ENCODE data around the gene NPPC.
"Not testable (repeated sequence)": the region's sequence is repeated elsewhere in the genome, so short reads cannot be mapped to it uniquely, and the experiment has no call there.

The NPPC gene, protein sequence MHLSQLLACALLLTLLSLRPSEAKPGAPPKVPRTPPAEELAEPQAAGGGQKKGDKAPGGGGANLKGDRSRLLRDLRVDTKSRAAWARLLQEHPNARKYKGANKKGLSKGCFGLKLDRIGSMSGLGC

DNA sequence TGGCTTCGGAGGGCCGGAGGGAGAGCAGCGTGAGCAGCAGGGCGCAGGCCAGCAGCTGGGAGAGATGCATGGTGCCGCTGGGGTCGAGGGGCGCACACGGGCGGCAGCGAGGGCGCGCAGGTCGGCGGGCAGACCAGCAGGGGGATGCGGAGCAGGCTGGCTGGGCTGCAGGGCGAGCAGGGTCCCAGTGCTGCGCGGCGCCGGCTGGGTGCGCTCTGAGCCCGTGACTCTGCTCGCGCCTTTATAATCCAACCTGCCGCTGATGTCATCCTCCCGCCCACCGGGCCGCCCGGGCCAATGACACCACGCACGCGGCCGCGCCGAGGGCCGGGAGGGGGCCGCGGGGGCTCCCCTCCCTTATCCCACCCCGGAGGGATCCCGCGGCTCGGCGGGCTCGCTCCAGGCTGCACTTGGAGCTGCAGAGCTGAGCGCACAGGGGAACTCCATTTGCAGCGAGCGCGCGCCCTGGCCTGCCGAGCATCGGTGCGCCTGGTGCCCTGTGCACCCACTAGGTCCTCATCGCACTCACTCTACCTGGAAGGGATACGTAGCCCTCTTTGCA lies at the start of gene NPPC:
Gene NPPC (minus strand): TSS at position 217 of the 562 bp plus-strand sequence. CDS start 147 bp downstream, at position 70.
- DNase-seq (ENCODE audit: low read depth in 2 of 2) = peak; percentile 59 to 69

DNA sequence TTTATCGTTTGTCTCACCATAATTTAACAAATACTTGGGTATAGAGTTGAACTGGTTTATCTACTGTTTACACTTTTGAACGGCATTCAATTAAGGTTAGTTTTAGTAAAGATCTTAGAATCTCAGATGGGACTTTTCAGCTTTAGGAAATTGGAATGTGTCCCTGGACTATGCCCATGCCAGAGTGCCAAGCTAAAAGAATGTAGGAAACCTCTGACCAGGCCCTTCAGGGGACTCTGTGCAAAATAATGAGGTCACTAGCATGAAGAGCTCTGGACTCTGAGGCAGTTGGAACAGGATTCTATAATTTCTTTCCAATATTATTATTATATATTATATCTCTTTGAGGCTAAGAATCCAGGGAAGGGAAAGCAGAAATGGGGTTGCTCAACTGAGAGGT lies 48.8 kb upstream of the NPPC start:
- no peak for DNase-seq (ENCODE audit: low read depth in 2 of 2)

DNA sequence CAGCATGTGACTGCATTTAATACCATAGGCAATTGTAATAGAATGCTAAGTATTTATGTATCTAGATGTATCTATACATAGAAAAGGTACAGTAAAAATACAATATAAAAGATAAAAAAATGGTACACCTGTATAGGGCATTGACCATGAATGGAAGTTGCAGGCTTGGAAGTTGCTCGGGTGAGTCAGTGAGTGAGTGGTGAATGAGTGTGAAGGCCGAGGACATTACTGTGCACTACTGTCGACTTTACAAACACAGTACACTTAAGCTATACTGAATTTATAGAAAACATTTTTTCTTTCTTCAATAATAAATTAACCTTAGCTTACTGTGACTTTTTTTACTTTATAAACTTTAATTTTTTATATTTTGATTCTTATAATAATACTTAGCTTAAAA lies 44.3 kb upstream of the NPPC start:
- DNase-seq (ENCODE audit: low read depth in 2 of 2) = no peak

DNA sequence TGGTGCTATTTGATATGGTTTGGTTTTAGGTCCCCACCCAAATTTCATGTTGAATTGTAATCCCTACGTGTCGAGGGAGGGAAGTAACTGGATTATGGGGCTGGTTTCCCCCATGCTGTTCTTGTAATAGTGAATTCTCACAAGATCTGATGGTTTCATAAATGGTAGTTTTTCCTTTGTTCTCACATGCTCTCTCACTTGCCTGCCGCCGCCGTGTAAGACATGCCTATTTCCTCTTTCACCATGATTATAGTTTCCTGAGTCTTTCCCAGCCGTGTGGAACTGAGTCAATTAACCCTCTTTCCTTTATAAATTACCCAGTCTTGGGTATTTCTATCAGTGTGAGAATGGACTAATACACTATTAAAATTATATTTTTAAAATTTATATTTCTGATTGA lies 42.6 kb upstream of the NPPC start:
- DNase-seq (ENCODE audit: low read depth in 2 of 2) = no peak

DNA sequence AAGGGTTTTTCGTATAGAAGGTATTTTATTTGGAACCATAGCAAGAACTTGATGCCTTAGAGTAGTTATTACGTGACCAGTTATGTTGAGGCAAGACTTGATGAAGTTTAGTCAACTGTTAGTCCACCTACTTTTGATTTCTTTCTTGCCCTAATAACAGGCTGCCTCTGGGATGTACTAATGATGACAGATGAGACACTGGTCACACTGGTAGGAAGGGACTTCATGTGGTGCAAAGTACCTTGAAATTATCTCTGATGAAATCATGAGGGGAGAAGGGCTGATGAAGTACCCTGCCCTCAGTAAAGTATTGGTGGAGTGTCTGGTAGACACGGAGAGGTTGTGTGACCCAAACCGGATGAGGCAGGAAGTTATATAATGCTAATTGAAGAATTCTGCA lies 40.7 kb upstream of the NPPC start:
- no peak for DNase-seq (ENCODE audit: low read depth in 2 of 2)

DNA sequence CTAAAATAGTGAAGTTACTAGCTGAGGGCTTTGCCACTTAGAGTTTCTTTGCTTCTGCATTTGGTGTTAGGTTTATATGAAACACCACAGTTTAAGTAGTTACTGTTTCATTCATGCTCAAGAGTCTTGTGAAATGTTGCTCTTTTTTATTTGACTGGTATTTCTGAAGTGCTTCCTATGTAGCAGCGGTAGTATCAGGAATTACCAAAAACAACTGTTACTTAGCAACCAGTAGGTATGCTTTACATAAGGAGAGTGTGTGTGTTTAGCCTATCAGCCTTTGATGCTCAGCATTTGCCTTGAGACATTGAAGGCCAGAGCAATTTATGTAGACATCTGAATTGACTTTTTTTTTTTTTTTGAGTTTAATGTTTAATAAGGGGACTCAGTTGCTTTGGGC lies 38.9 kb upstream of the NPPC start:
- no peak for DNase-seq (ENCODE audit: low read depth in 2 of 2)

DNA sequence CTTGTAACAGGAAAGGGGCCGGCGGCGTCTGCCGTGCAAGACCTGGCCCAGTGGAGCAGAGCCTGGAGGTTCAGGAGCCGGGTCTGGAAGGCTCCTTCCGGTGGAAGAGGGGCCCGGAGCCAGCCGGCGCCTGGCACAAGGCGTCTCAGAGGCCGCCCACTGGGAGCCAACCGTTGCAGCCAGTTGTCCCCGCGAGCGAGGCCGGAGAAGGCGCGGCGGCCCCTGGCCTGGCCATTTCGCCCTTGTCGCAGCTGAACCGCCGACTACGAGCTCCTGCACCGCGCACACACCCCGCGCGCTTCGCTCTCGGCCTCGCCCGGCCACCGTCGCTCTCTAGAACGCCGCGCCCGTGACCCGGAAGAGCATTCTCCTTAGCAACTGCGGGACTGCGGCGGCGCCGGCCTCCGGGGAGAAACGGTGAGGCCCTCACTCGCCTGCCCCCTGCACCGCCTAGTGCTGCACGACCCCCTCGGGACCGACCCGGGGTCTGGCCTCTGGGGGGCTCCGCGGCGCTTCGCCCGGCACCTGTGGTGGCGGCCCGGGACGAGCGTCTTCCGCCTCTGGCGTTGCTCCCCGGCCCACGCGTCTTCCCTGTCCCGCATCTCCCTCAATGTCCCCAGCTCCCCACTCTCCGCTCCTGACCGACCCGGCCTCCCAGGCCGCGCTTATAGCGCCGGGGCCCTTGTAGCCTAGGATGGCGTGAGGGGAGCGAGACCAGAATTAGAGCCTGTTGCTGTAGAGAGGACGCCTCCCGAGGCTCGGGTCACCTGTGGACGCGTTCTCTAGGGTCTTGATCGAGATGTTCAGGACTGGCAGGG lies 35.4 kb upstream of the NPPC start, which contains the start of gene DIS3L2:
Gene DIS3L2 (plus strand): TSS at position 365 of the 818 bp plus-strand sequence. CDS start 53,215 bp downstream, outside the sequence.
- peak; percentile 68 to 73 for DNase-seq (ENCODE audit: low read depth in 2 of 2)

DNA sequence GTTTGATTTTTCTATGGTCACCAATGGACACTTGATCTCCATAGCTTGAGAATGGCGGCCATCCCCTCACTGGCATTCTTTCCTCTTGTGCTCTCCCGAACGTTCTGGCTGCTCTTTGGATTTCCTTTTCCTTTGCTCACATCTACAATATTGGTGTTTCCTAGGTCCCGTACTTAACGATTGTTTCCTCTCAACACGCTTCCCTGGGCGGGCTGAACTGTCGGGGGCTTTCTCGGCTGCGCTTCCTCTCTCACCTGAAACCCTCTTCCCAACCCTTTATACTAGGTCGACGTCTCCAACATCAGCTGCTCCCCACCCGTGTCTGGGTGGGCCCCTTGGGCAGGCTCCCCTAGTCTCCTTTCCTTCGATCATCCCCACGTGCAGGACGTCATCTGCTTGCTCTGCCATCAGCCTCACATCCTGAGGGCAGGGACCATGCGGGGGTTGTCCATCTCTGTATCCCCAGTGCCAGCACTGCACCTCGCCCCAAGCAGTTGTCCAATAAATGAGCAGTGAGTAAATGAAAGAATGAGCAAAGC lies 34.7 kb upstream of the NPPC start:
- peak in 1 of 2 donors; percentile 3 for DNase-seq (ENCODE audit: low read depth in 2 of 2)

DNA sequence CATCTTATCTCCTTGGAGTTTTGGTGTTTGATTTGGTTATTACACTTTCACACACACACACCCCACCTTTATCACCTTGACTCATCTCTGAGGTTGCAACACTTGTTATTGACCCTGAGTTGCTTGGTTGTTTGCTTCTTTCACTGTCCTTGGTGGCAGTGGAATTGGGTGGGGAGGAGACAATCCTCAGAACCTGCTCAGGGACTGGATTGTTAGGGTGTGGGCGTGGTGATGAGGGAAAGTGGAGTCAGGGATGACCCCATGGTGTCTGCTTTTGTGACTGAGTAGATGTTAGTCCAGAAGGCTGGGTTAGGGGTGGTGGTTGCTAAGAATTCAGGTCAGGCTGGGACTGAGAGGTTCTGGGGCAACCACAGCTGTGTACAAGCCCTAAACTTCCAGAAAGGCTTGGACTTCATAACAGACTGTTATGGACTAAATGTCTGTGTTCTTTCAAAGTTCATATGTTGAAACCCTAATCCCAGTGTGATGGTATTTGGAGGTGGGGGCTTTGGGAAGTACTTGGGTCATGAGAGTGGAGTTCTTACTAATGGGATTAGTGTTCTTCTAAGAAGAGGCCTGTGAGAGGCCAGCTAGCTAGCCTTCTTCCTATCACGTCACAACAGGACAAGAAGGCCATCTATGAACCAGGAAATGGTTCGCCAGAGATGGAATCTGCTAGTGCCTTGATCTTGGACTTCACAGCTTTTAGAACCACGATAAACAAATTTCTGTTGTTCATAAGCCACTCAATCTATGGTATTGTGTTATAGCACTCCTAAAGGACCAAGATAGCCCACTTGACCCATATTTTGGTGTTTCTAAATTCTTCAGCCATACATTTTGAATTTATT lies 31.9 kb upstream of the NPPC start:
- DNase-seq (ENCODE audit: low read depth in 2 of 2) = no peak

DNA sequence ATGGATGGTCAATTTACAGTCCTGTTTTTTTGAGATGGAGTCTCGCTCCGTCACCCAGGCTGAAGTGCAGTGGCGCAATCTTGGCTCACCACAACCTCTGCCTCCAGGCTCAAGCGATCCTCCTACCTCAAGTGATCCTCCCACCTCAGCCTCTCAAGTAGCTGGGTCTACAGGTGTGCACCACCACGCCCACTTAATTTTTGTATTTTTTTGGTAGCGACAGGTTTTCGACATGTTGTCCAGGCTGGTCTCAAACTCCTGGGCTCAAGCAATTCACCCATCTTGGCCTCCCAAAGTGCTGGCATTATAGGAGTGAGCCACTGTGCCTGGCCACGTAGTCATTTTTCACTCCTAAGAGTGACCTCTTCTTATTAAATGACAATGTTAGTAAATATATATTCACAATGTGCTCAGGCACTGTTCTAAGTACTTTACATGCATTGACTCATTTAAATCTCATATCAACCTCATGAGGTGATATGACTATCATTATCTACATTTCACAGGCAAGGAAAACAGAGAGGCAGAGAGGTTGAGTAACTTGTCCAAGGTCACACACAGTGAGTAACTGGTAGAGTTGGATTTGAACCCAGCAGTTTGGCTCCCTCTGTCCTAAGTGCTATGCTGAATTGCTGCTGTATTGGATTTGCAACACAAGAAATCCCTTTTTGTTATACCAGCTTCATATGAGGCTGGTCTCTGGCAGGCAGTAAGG lies 29.7 kb upstream of the NPPC start:
- no peak for DNase-seq (ENCODE audit: low read depth in 2 of 2)

DNA sequence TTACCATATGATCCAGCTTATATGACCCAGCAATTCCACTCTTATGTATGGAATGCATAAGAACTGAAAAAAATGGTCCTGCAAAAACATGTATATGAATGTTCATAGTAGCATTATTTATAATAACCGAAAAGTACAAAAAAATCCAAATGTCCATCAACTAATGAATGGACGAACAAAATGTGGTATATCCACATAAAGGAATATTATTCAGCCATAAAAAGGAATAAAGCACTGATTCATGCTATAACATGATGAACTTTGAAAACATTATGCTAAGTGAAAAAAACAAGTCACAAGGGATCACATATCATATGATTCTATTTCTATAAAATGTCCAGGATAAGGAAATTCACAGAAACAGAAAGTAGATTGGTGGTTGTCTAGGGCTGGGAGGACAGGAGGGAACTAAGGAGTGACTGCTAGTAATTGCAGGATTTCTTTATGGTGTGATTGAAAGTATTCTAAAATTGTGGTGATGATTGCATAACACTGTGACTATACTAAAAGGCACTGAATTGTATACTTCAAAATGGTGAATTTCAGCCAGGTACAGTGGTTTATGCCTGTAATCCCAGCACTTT lies 25.3 kb upstream of the NPPC start:
- DNase-seq (ENCODE audit: low read depth in 2 of 2) = no peak

DNA sequence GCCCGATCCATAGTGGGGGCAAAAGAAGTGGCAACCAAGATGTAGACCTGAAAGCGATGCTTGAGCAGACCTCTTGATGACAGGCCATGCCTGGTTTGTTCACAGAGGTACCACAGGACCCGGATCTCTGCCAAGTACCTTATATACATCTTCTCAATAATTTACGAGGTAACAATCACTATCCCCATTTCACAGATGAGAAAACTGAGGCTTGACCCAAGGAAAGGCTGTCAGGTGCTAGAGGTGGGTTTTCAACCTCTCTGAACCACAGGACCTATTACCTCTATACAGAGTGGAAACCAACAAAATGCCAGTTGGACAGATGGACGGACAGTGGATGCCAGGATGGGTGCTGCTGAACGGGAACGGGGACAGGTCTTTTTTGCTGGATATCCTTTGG lies 21.5 kb upstream of the NPPC start:
- DNase-seq (ENCODE audit: low read depth in 2 of 2) = no peak

DNA sequence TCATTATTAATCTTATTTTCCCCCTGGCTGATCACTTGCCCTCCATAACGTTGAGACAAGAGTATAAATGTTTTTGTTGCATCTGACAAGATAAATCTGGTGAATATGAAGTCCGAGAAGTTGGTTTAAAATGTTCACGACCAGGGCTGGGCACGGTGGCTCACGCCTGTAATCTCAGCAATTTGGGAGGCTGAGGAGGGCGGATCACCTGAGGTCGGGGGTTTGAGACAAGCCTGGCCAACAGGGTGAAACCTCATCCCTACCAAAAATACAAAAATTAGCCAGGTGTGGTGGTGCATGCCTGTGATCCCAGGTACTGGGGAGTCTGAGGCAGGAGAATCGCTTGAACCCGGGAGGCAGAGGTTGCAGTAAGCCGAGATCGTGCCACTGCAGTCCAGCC lies 20.9 kb upstream of the NPPC start:
- not testable (repeated sequence) for DNase-seq (ENCODE audit: low read depth in 2 of 2)

DNA sequence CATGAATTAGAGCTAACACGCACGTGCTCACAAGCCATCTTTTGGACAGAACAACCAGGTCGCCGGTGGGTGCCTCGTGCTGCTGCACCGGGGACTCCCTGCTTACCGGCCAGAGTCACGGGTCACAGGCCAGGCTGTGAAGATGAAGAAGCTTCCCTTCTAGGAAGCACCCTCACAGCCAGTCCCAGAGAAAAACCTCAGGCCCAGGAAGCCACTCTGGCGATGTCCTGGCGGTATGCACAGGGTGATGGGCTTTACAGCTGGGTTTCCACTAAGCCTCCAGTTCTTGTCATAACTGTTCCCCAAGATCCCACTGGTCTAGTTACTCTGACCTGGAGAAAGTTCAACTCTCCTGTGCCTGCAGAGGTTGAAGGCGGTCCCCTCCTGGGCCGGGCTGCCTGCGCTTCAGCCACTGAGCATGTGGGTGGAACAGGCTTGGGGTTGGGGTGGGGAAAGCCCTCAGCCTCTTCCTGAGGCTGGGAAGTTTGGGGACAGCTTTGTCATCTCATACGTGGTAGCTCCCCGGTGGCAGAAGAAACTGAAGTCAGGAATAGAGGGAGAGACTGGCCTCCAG lies 20.1 kb upstream of the NPPC start:
- no peak for DNase-seq (ENCODE audit: low read depth in 2 of 2)

DNA sequence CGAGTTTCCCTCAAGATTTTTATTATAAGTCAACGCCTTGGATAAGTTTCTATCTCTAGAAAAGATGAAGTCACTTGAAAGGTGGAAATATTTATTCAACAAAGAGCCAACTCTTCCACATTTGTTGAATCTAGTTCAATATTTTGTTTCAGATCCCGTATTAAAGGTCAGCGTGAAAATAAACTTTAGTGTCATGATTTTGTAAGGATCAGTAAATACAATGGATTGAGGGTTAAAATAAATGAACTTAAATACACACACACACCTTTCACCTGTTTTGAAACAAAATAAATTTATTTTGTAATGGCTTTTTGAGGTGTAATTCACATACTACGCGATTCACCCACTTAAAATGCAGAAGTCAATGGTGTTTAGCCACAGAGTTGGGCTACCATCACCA lies 16.0 kb upstream of the NPPC start:
- no peak for DNase-seq (ENCODE audit: low read depth in 2 of 2)

DNA sequence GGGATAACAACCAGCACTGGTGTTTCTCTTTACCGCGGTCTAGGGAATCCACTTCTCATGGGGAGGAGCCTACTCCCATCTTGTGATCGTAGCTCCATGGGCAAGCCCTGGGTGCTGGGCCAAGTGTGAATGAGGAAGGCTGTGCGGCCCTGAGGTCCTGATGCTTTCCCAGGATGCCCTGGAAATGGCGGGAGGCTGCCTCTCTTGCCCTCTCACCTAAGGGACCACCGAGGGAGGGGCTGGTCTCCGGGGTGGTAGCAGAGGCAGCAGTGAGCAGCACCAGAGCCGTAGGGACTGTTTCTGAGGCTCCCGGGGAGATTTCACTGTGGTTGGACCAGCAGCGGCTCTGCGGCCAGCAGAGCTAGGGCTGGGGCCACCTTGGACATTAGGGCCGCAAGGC lies 15.5 kb upstream of the NPPC start:
- DNase-seq (ENCODE audit: low read depth in 2 of 2) = no peak

DNA sequence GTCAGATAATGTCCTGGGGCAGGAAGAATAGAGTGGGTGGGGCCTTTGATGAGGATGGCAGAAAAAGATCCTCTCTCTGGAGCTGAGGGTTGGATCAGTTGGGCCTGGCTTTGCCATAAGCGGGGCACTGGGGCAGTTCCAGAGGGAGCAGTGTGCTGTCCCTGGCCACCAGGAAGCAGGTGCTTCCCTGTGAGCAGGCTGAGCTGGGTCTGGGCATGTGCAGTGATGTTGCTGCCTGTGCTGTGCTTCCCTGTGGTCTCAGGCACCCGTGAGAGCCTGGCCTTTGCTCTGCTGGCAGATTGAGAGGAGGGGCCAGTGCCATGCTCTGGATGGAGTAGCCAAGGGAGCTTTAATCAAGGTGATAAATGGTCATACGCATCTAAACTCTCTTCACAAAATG lies 14.6 kb upstream of the NPPC start:
- no peak for DNase-seq (ENCODE audit: low read depth in 2 of 2)

DNA sequence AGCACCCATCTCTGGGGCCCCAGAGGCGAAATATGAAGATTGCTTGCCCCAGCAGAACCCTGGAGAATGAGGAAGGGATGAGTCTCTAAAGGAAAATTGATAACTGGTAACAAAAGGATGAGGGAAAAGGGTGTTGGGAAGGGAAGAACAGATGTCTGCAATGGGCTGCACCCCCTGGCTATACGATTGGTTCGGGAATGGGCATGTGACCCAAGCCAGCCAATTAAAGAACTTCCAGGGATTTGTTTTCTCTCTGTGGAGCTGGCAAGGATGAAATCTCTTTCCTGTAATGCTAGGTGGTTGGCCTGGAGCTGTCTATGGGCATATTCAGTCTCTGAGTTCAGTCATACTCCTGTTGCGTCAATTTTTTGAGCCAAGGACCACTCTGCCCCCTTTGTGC lies 12.8 kb upstream of the NPPC start:
- no peak for DNase-seq (ENCODE audit: low read depth in 2 of 2)

DNA sequence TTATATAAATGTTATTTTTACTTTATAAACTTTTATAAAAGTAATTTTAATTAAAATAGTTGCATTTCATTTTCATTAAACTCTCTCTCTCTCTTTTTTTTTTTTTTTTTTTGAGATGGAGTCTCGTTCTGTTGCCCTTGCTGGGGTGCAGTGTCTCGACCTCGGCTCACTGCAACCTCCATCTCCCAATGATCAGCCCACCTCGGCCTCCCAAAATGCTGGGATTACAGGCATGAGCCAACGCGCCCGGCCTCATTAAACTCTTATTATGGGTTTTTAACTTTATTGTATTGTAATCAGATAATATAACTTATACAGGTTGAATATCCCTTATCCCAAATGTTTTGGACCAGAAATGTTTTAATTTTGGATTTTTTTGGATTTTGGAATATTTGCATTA lies 10.9 kb upstream of the NPPC start:
- DNase-seq (ENCODE audit: low read depth in 2 of 2) = no peak

DNA sequence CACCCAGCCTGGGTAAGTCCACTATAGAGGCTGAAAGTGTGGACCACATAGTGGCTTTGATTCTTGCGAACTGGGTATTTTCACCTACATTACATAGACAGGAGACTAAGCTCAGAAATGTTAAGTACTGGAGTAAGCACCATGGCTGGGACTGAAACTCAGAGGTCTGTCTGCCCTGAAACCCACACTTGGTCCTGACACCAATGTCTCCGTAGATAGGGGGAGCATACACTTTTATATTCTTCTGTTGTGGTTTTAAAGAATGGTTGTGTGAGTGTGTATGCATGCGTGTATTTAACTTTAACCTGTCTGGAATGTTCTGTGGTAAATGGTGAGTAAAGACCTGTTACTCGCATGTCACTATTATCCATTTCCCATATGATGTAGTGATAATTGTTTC lies 10.3 kb upstream of the NPPC start:
- DNase-seq (ENCODE audit: low read depth in 2 of 2) = no peak

DNA sequence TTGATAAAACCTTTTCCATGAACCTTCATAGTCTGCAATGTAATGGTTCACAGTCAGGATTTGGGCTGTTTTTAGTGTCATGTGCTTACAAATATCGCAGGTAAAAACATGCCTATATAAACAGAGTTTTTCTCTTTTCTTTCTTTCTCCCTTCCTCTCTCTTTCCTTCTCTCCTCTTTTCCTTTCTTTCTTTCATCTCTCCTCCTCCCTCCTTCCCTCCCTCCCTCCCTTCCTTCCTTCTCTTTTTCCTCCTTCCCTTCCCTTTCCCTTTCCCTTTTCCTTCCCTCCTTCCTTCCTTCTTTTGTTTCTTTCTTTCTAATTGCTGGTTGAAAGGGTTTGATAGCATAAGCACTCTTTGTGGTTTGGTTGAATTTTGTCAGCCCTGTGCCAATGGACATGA lies 9.6 kb upstream of the NPPC start:
- no peak for DNase-seq (ENCODE audit: low read depth in 2 of 2)

Measured in stimulated activated CD8-positive, alpha-beta memory T cell treated with anti-CD3 and anti-CD28 coated beads, Interleukin-2, amount 100 ng/mL, for 48 hours (primary cell).